Loucy (cell line): Measurements from ENCODE around the gene ARID2.

Experiments used
- H2AFZ ChIP-seq: fragments of 200-600 bp; sonication (generic); 2 replicates; pipeline ENCODE4 v1.6.0; 2016; ENCODE audit warnings: antibody characterized with exemption, mild to moderate bottlenecking, low read length, moderate library complexity
- H3F3A ChIP-seq: fragments of 200-600 bp; 2 replicates; pipeline ENCODE4 v1.6.0; 2016; ENCODE audit warnings: antibody characterized with exemption, low read depth, mild to moderate bottlenecking
- H3K27me3 ChIP-seq: fragments of 200-600 bp; sonication (generic); 2 replicates; pipeline ENCODE4 v1.6.1; 2014; ENCODE audit warnings: low read length, mild to moderate bottlenecking; ENCODE audit not compliant: insufficient read depth, poor library complexity, severe bottlenecking
- H3K36me3 ChIP-seq: fragments of 200-600 bp; sonication (generic); 2 replicates; pipeline ENCODE4 v1.6.1; 2016; ENCODE audit warnings: low read length; ENCODE audit not compliant: insufficient read depth
- H3K4me1 ChIP-seq: fragments of 200-600 bp; sonication (generic); 2 replicates; pipeline ENCODE4 v1.5.1; 2014; ENCODE audit warnings: low read length, mild to moderate bottlenecking; ENCODE audit not compliant: insufficient read depth, poor library complexity, severe bottlenecking
- H3K4me2 ChIP-seq: fragments of 200-600 bp; sonication (generic); 2 replicates; pipeline ENCODE4 v1.6.0; 2014; ENCODE audit warnings: antibody characterized with exemption, low read length, low read depth, mild to moderate bottlenecking; ENCODE audit not compliant: poor library complexity, severe bottlenecking
- H3K4me3 ChIP-seq: fragments of 200-600 bp; sonication (generic); 2 replicates; pipeline ENCODE4 v1.5.1; 2014; ENCODE audit warnings: low read length, mild to moderate bottlenecking, mixed read lengths; ENCODE audit not compliant: poor library complexity, severe bottlenecking
- H3K79me2 ChIP-seq: fragments of 200-600 bp; sonication (generic); 2 replicates; pipeline ENCODE4 v1.6.1; 2014; ENCODE audit warnings: low read length; ENCODE audit not compliant: insufficient read depth
- H3K9ac ChIP-seq: fragments of 200-600 bp; sonication (generic); 2 replicates; pipeline ENCODE4 v1.6.0; 2014; ENCODE audit warnings: mild to moderate bottlenecking, low read depth, low read length, moderate library complexity; ENCODE audit not compliant: poor library complexity, severe bottlenecking
- H3K9me2 ChIP-seq: fragments of 200-600 bp; sonication (generic); replicated peaks from 2 replicates; pipeline ENCODE4 v1.6.1; 2016; ENCODE audit warnings: low read depth, low read length, mixed read lengths
- H3K9me3 ChIP-seq: fragments of 200-600 bp; sonication (generic); 2 replicates; pipeline ENCODE4 v1.6.1; 2014; ENCODE audit warnings: mild to moderate bottlenecking, antibody characterized with exemption, low read length, low read depth; ENCODE audit not compliant: insufficient read depth
- H4K20me1 ChIP-seq: fragments of 200-600 bp; sonication (generic); 2 replicates; pipeline ENCODE4 v1.6.0; 2014; ENCODE audit warnings: antibody characterized with exemption, low read length, mild to moderate bottlenecking; ENCODE audit not compliant: insufficient read depth, poor library complexity, severe bottlenecking
- CTCF ChIP-seq: fragments of 200-600 bp; sonication (generic); conservative IDR thresholded peaks from 2 replicates; pipeline ENCODE4 v1.5.1; 2014; ENCODE audit warnings: mild to moderate bottlenecking, antibody characterized with exemption, low read length
- EZH2phosphoT487 ChIP-seq: fragments of 200-600 bp; IDR thresholded peaks from 2 replicates; pipeline ENCODE4 v1.6.1; 2018; ENCODE audit warnings: antibody characterized with exemption, mild to moderate bottlenecking, moderate library complexity, borderline replicate concordance

Gene ARID2

GRCh38 chr12:45816652-45817051, 87.1 kb downstream of the ARID2 start:
- peaks cover 8% of the 10 kb centered on the region for H4K20me1 ChIP-seq
- no peak overlapping the region for H3K4me2 ChIP-seq
- H3K27me3 ChIP-seq: no peaks in the 10 kb centered on the region
- H3K4me3 ChIP-seq: no peak overlapping the region
- H3K9me3 ChIP-seq: no peaks in the 10 kb centered on the region
- H3K36me3 ChIP-seq: peaks cover 72% of the 10 kb centered on the region
- H3K4me1 ChIP-seq: no peaks in the 10 kb centered on the region
- no peak overlapping the region for H2AFZ ChIP-seq
- 0 out of 2 replicates have a peak, but pooled peaks cover 2% of the 10 kb centered on the region for H3K79me2 ChIP-seq
- no peaks in the 10 kb centered on the region for H3K9me2 ChIP-seq
- H3K9ac ChIP-seq: no peak overlapping the region
- TF ChIP-seq CTCF (peak; percentile 19), EZH2phosphoT487 (no peak)
- no peaks in the 10 kb centered on the region for H3F3A ChIP-seq

GRCh38 chr12:45827974-45828373, 98.5 kb downstream of the ARID2 start:
- H3F3A ChIP-seq: no peaks in the 10 kb centered on the region; the same call in 1 of the 2 replicates
- peaks cover 14% of the 10 kb centered on the region for H3K9me3 ChIP-seq
- peaks cover 73% of the 10 kb centered on the region for H3K36me3 ChIP-seq
- peaks cover 4% of the 10 kb centered on the region for H4K20me1 ChIP-seq
- TF ChIP-seq EZH2phosphoT487: no peak
- no peak for TF ChIP-seq CTCF
- no peak overlapping the region for H2AFZ ChIP-seq
- no peaks in the 10 kb centered on the region for H3K79me2 ChIP-seq
- H3K4me2 ChIP-seq: no peak overlapping the region
- no peak overlapping the region for H3K4me3 ChIP-seq
- no peaks in the 10 kb centered on the region for H3K9me2 ChIP-seq
- no peak overlapping the region for H3K9ac ChIP-seq
- no peaks in the 10 kb centered on the region for H3K4me1 ChIP-seq
- H3K27me3 ChIP-seq: no peaks in the 10 kb centered on the region

- H3K4me3 ChIP-seq: no peak overlapping the region
- H3F3A ChIP-seq: no peaks in the 10 kb centered on the region; the same call in 1 of the 2 replicates
- H3K79me2 ChIP-seq: no peaks in the 10 kb centered on the region
- no peak overlapping the region for H2AFZ ChIP-seq
- no peaks in the 10 kb centered on the region for H3K27me3 ChIP-seq
- H3K9me3 ChIP-seq: peaks cover 14% of the 10 kb centered on the region
- H3K36me3 ChIP-seq: peaks cover 71% of the 10 kb centered on the region
- peaks cover 4% of the 10 kb centered on the region for H4K20me1 ChIP-seq
- no peak overlapping the region for H3K4me2 ChIP-seq
- H3K9ac ChIP-seq: no peak overlapping the region
- TF ChIP-seq EZH2phosphoT487 (no peak), CTCF (no peak)
- no peaks in the 10 kb centered on the region for H3K9me2 ChIP-seq
- H3K4me1 ChIP-seq: no peaks in the 10 kb centered on the region
Measured at GRCh38 chr12:45828402-45828801, 98.9 kb downstream of the ARID2 start.
